NT2/D1 (cell line): Measurements from ENCODE around the gene CREB5.

Experiments
- SUZ12 ChIP-seq: IDR thresholded peaks from 2 replicates; pipeline ENCODE4 v1.6.1; 2011; ENCODE audit not compliant: insufficient read length, insufficient read depth; ENCODE audit errors: extremely low read depth
- YY1 ChIP-seq: IDR thresholded peaks from 2 replicates; pipeline ENCODE4 v1.6.1; 2011; ENCODE audit not compliant: insufficient read length, insufficient read depth
- ZNF274 ChIP-seq: IDR thresholded peaks from 2 replicates; pipeline ENCODE4 v1.6.1; 2011; ENCODE audit warnings: mild to moderate bottlenecking, low read depth, low read length

GRCh38 chr7:28626221-28626620, 213.9 kb downstream of the CREB5 start:
- TF ChIP-seq YY1 (no peak), SUZ12 (no peak), ZNF274 (no peak)
